Breast epithelium (tissue), 4 donors: ENCODE measurements around the gene PDXP. TPM values are rescaled to one million over a fixed set of nuclear protein-coding genes. Genes with fewer than 3 reads are reported as not detected.
"Not testable (repeated sequence)": the region's sequence is repeated elsewhere in the genome, so short reads cannot be mapped to it uniquely, and the experiment has no call there.

ENCODE experiments used
- DNase-seq, 2 donors: peaks; one replicate each; pipeline ENCODE4 v3.0.0-alpha.2; 2019; ENCODE audit warnings: low spot score in 2 of 2
- H3K27ac ChIP-seq, 2 donors: fragments of 200-600 bp; sonication (generic) in 1 of 2; one replicate each; pipeline ENCODE4 v1.5.1; 2016 to 2019; ENCODE audit warnings: mild to moderate bottlenecking in 1 of 2
- H3K27me3 ChIP-seq, 2 donors: fragments of 200-600 bp; sonication (generic) in 1 of 2; one replicate each; pipeline versions ENCODE4 v1.5.1 to v1.6.0; 2017 to 2019; ENCODE audit warnings: control low read depth in 1 of 2, mild to moderate bottlenecking in 1 of 2
- H3K36me3 ChIP-seq: fragments of 200-600 bp; one replicate; pipeline ENCODE4 v1.5.1; 2019
- H3K4me1 ChIP-seq, 2 donors: fragments of 200-600 bp; sonication (generic); one replicate each; pipeline ENCODE4 v1.5.1; 2016 to 2019; ENCODE audit warnings: control low read depth in 1 of 2
- H3K4me3 ChIP-seq, 3 donors: fragments of 200-600 bp; sonication (generic); 1 replicate in 2 of 3; 2 replicates in 1 of 3; pipeline ENCODE4 v1.5.1; 2016 to 2019; ENCODE audit warnings: mild to moderate bottlenecking in 3 of 3, moderate library complexity in 2 of 3
- H3K9me3 ChIP-seq, 2 donors: fragments of 200-600 bp; sonication (generic) in 1 of 2; one replicate each; pipeline ENCODE4 v1.5.1; 2016 to 2019; ENCODE audit warnings: control low read depth in 1 of 2
- CTCF ChIP-seq, 3 donors: fragments of 450-650 bp; IDR thresholded peaks; one replicate each; pipeline ENCODE4 v1.5.1; 2016 to 2017; ENCODE audit warnings: antibody characterized with exemption in 3 of 3, mild to moderate bottlenecking in 3 of 3, moderate library complexity in 3 of 3
- POLR2A ChIP-seq: fragments of 450-650 bp; IDR thresholded peaks from one replicate; pipeline ENCODE4 v1.6.1; 2016; ENCODE audit warnings: antibody characterized with exemption, mild to moderate bottlenecking, moderate library complexity
- POLR2AphosphoS5 ChIP-seq, 3 donors: sonication (generic); formaldehyde crosslinking; IDR thresholded peaks; one replicate each; pipeline ENCODE4 v1.6.1; 2017; ENCODE audit warnings: antibody characterized with exemption in 3 of 3
- intact Hi-C: fragments of 100-400 bp; cut with DNase I; formaldehyde crosslinking; loops from one replicate; pipeline ENCODE4 v1.15.1; 2023; ENCODE audit warnings: low total_unique reads
- total RNA-seq, 3 donors: library from RNA; depleted of rRNA; stranded (reverse); fragments of >200 nt; gene quantifications; one replicate each; pipeline ENCODE4 v1.1.0, GENCODE V29; 2016

Gene PDXP
- total RNA-seq, 3 donors from 2014 or later, result 4.2 to 6.9 (median 4.2) TPM

- Histone ChIP-seq H3K36me3 (no peaks in the 10 kb centered on the region), H3K4me3 (no peak overlapping the region), H3K4me1 (peaks cover 0 to 4% of the 10 kb centered on the region in 2 donors), H3K9me3 (no peaks in the 10 kb centered on the region), H3K27me3 (no peaks in the 10 kb centered on the region), H3K27ac (no peak overlapping the region)
- intact Hi-C loops, result loop anchor here (10.0 kb wide), 1 partner anchor 140 kb away; no protein-coding TSS in a partner anchor
- no peak for DNase-seq
- TF ChIP-seq POLR2A (no peak), CTCF (IDR thresholded peaks at IDR 0.05) (no peak), POLR2AphosphoS5 (IDR thresholded peaks at IDR 0.05) (no peak)
Observed at GRCh38 chr22:37654563-37655251, 3.8 kb upstream of the PDXP start.

- Histone ChIP-seq H3K9me3 (no peaks in the 10 kb centered on the region), H3K4me3 (no peak overlapping the region), H3K4me1 (peaks cover 0 to 8% of the 10 kb centered on the region in 2 donors), H3K27ac (no peak overlapping the region), H3K36me3 (no peaks in the 10 kb centered on the region), H3K27me3 (no peaks in the 10 kb centered on the region)
- intact Hi-C loops, result loop anchor here (10.0 kb wide), 1 partner anchor 140 kb away; no protein-coding TSS in a partner anchor
- TF ChIP-seq CTCF (IDR thresholded peaks at IDR 0.05) (no peak), POLR2A (no peak), POLR2AphosphoS5 (IDR thresholded peaks at IDR 0.05) (no peak)
- DNase-seq, result no peak
Observed at GRCh38 chr22:37655252-37655563, 3.3 kb upstream of the PDXP start.

DNA sequence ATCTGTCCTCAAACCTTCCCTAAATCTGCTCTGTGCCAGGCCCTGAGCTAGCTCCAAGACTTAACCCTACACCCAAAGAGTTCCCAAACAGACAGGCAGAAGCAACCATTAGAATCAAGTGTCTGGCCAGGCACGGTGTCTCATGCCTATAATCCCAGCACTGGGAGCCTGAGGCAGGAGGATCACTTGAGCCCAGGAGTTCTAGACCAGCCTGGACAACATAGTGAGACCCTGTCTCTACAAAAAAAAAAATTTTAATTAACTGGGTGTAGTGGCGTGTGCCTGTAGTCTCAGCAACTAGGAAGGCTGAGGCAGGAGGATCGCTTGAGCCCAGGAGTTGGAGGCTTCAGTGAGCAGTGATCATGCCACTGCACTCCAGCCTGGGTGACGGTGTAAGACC is 1.9 kb upstream of the PDXP start:
- H3K4me3 ChIP-seq, H3K9me3 ChIP-seq, H3K36me3 ChIP-seq, H3K27ac ChIP-seq, H3K27me3 ChIP-seq, DNase-seq: not testable (repeated sequence)
- peaks cover 4 to 17% of the 10 kb centered on the region in 2 donors for H3K4me1 ChIP-seq
- intact Hi-C loops, result loop anchor here (10.0 kb wide), 1 partner anchor 138 kb away; no protein-coding TSS in a partner anchor

DNA sequence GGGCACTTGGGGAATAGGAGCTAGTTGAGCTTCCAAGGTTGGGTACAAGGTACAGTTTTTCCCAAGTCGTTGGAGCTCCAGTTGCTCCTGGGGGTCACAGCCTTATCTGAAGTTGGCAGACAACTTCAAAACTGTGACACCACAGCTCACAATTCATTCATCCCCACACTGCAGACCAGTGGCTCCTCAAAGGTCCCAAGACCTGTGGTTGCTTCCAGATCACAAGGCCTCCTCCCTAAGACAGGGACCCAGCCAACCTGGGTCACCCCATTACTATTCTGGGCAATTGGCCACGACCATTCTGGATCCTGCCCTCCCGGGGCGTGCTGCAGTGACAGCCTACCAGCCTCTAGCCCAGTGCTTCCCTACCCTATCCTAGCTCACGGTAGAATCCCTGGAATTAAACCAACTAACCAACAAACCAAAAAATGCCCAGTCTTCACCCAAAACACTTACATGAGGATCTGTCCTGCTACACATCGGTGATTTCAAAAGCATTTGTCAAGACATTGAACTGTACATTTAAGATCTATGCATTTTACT is 862 bp upstream of the PDXP start:
- H3K27me3 ChIP-seq, result no peaks in the 10 kb centered on the region
- H3K36me3 ChIP-seq, result no peaks in the 10 kb centered on the region
- H3K4me1 ChIP-seq, result peaks cover 4 to 17% of the 10 kb centered on the region in 2 donors

More for the DNA sequence above, 862 bp upstream of the PDXP start:
- no peaks in the 10 kb centered on the region for H3K9me3 ChIP-seq
- TF ChIP-seq POLR2AphosphoS5 (IDR thresholded peaks at IDR 0.05) (no peak), POLR2A (no peak), CTCF (IDR thresholded peaks at IDR 0.05) (no peak)
- peak overlapping the region; percentile 76 to 79 for H3K27ac ChIP-seq
- DNase-seq, result no peak
- peak overlapping the region; percentile 46 to 97 (median 71) for H3K4me3 ChIP-seq
- intact Hi-C loops, result loop anchor here (10.0 kb wide), 1 partner anchor 137 kb away; no protein-coding TSS in a partner anchor
